CD14-positive monocyte (primary cell): Measurements from ENCODE around the gene TIMP2. TPM values are rescaled to one million over a fixed set of nuclear protein-coding genes. Genes with fewer than 3 reads are reported as not detected.

Experiments used
- DNase-seq, 3 donors: peaks; one replicate each; pipeline ENCODE4 v3.0.0-alpha.2; 2011 to 2022
- H2AFZ ChIP-seq: 2 replicates; pipeline ENCODE4 v1.6.0; 2012; ENCODE audit warnings: mild to moderate bottlenecking, low read depth, low read length, inconsistent platforms; ENCODE audit not compliant: insufficient read depth, poor library complexity, severe bottlenecking
- H3K27ac ChIP-seq, 2 donors: 1 replicate in 1 of 2; 2 replicates in 1 of 2; pipeline ENCODE4 v1.5.1; 2012 to 2013; ENCODE audit warnings: low read length in 2 of 2, control low read depth in 1 of 2, inconsistent platforms in 1 of 2, low read depth in 1 of 2, mild to moderate bottlenecking in 1 of 2
- H3K27me3 ChIP-seq, 2 donors: one replicate each; pipeline versions ENCODE4 v1.6.0 to v1.6.1; 2011 to 2013; ENCODE audit warnings: low read length in 2 of 2; ENCODE audit not compliant: control insufficient read depth in 2 of 2, insufficient read depth in 2 of 2
- H3K36me3 ChIP-seq, 2 donors: replicated peaks in 1 of 2; 1 replicate in 1 of 2; 2 replicates in 1 of 2; pipeline versions ENCODE4 v1.5.1 to v1.6.1; 2012 to 2013; ENCODE audit warnings: low read length in 2 of 2, control low read depth in 1 of 2, inconsistent platforms in 1 of 2, mild to moderate bottlenecking in 1 of 2; ENCODE audit not compliant: insufficient read depth in 2 of 2, control insufficient read depth in 1 of 2
- H3K4me1 ChIP-seq, 2 donors: 1 replicate in 1 of 2; 2 replicates in 1 of 2; pipeline versions ENCODE4 v1.5.1 to v1.6.1; 2012 to 2013; ENCODE audit warnings: low read length in 2 of 2, control low read depth in 1 of 2, inconsistent platforms in 1 of 2, mild to moderate bottlenecking in 1 of 2, moderate library complexity in 1 of 2; ENCODE audit not compliant: insufficient read depth in 2 of 2, control insufficient read depth in 1 of 2
- H3K4me2 ChIP-seq: replicated peaks from 2 replicates; pipeline ENCODE3; 2012; ENCODE audit warnings: low read length, moderate library complexity, mild to moderate bottlenecking; ENCODE audit not compliant: poor library complexity, severe bottlenecking; ENCODE audit errors: extremely low read depth
- H3K4me3 ChIP-seq, 3 experiments: fragments of 200-600 bp in 1 of 3; sonication (generic) in 1 of 3; replicated peaks in 1 of 3; 1 replicate in 2 of 3; 2 replicates in 1 of 3; pipeline ENCODE4 v1.5.1; 2011 to 2013; ENCODE audit warnings: low read length in 3 of 3, mild to moderate bottlenecking in 3 of 3, control low read depth in 2 of 3, low read depth in 2 of 3, inconsistent platforms in 1 of 3, moderate library complexity in 1 of 3
- H3K79me2 ChIP-seq: 2 replicates; pipeline ENCODE4 v1.6.0; 2012; ENCODE audit warnings: mild to moderate bottlenecking, control low read depth, inconsistent platforms, low read length, moderate library complexity; ENCODE audit not compliant: insufficient read depth
- H3K9ac ChIP-seq: 2 replicates; pipeline ENCODE4 v1.6.0; 2017; ENCODE audit warnings: low read length, mild to moderate bottlenecking; ENCODE audit not compliant: insufficient read depth, poor library complexity, severe bottlenecking
- H3K9me3 ChIP-seq, 2 donors: replicated peaks in 1 of 2; 1 replicate in 1 of 2; 2 replicates in 1 of 2; pipeline versions ENCODE4 v1.5.1 to v1.6.1; 2012 to 2013; ENCODE audit warnings: low read length in 2 of 2, control low read depth in 1 of 2; ENCODE audit not compliant: control insufficient read depth in 1 of 2, insufficient read depth in 1 of 2
- H4K20me1 ChIP-seq: 2 replicates; pipeline ENCODE4 v1.6.0; 2012; ENCODE audit warnings: mild to moderate bottlenecking, low read length, control low read depth, moderate library complexity; ENCODE audit not compliant: insufficient read depth
- H3K27ac Mint-ChIP-seq, 7 donors: one replicate each; pipeline ENCODE4 v1.8.0; 2020; ENCODE audit warnings: mild to moderate bottlenecking in 7 of 7, mixed read lengths in 7 of 7, moderate library complexity in 6 of 7, inconsistent platforms in 2 of 7
- H3K27me3 Mint-ChIP-seq, 3 donors: one replicate each; pipeline ENCODE4 v1.8.0; 2021 to 2022; ENCODE audit warnings: low read depth in 3 of 3, mild to moderate bottlenecking in 3 of 3, mixed read lengths in 3 of 3, moderate library complexity in 3 of 3, inconsistent platforms in 1 of 3
- H3K36me3 Mint-ChIP-seq, 2 donors: one replicate each; pipeline ENCODE4 v1.8.0; 2020; ENCODE audit warnings: mixed read lengths in 2 of 2, inconsistent platforms in 1 of 2, mild to moderate bottlenecking in 1 of 2
- H3K4me1 Mint-ChIP-seq: one replicate; pipeline ENCODE4 v1.8.0; 2020; ENCODE audit warnings: mild to moderate bottlenecking, mixed read lengths
- H3K4me3 Mint-ChIP-seq, 2 donors: one replicate each; pipeline ENCODE4 v1.8.0; 2020; ENCODE audit warnings: mild to moderate bottlenecking in 2 of 2, mixed read lengths in 2 of 2, moderate library complexity in 1 of 2
- H3K9me3 Mint-ChIP-seq, 7 donors: one replicate each; pipeline ENCODE4 v1.8.0; 2020 to 2022; ENCODE audit warnings: mixed read lengths in 7 of 7, mild to moderate bottlenecking in 6 of 7, moderate library complexity in 6 of 7, inconsistent platforms in 2 of 7
- CTCF ChIP-seq: fragments of 200-600 bp; IDR thresholded peaks from one replicate; pipeline ENCODE4 v1.8.0; 2022; ENCODE audit warnings: antibody characterized with exemption, mild to moderate bottlenecking
- WGBS: methylation state at CpG from one replicate; pipeline ENCODE4 v1.1.5; 2013; ENCODE audit warnings: missing lambda C conversion rate; ENCODE audit not compliant: insufficient coverage; 5-methylcytosine and 5-hydroxymethylcytosine counted together
- intact Hi-C, 2 donors: fragments of 100-400 bp; cut with micrococcal nuclease; formaldehyde crosslinking; loops; one replicate each; pipeline versions ENCODE4 v1.15.0 to v1.15.1; 2023
- polyA plus RNA-seq, 3 donors: library from polyadenylated mRNA; depleted of rRNA in 1 of 3; unstranded in 2 of 3; stranded (reverse) in 1 of 3; fragments of 300-500 nt in 2 of 3; fragments of >200 nt in 1 of 3; fragmentation: Illumina TruSeq in 2 of 3; gene quantifications; 1 replicate in 2 of 3; 2 replicates in 1 of 3; pipeline ENCODE4 v1.2.3, GENCODE V29; 2012 to 2021

TIMP2 gene
- polyA plus RNA-seq, 3 donors: 4.5 to 101 (median 6.4) TPM

DNA sequence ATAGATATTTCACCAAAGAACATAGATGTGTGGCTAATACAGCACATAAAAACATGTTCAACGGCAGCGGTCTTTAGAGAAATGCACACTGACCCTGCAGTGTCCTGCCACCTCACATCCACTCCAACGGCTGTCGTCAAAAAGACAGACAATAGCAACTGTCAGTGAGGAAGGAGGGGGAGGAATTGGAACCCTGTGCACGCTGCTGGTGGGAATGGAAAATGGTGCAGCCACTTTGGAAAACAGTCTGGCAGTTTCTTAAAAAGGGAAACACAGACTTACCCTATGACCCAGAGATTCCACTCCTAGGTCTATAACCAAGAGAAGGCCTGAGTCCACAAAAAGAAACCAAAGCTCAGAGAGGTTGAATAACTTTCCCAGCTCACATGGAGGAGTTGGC lies 29.9 kb downstream of the TIMP2 start:
- Histone ChIP-seq H2AFZ (no peak overlapping the region), H3K4me3 (no peak overlapping the region), H3K9me3 (no peaks in the 10 kb centered on the region), H3K27me3 (no peaks in the 10 kb centered on the region), H3K79me2 (peaks cover 92% of the 10 kb centered on the region), H3K4me1 (peaks cover 39 to 41% of the 10 kb centered on the region in 2 donors), H3K36me3 (peaks cover 23 to 52% of the 10 kb centered on the region in 2 donors), H3K4me2 (no peak overlapping the region), H4K20me1 (peaks cover 87% of the 10 kb centered on the region), H3K9ac (no peak overlapping the region), H3K27ac (peak overlapping the region; percentile 45 to 70)
- TF ChIP-seq CTCF: no peak
- peaks cover 49 to 61% of the 10 kb centered on the region in 2 donors for H3K36me3 Mint-ChIP-seq
- peaks cover 0 to 2% (median 0%) of the 10 kb centered on the region in 3 donors for H3K27me3 Mint-ChIP-seq
- no peak overlapping the region for H3K4me3 Mint-ChIP-seq
- no CpG with 5 or more reads among the region's 5 CpGs for WGBS
- H3K9me3 Mint-ChIP-seq: peaks cover 0 to 3% (median 0%) of the 10 kb centered on the region in 7 donors
- H3K4me1 Mint-ChIP-seq: peaks cover 66% of the 10 kb centered on the region
- H3K27ac Mint-ChIP-seq: peak overlapping the region; percentile 4 to 86 (median 74)
- no peak for DNase-seq
- intact Hi-C loops: no loop called here

DNA sequence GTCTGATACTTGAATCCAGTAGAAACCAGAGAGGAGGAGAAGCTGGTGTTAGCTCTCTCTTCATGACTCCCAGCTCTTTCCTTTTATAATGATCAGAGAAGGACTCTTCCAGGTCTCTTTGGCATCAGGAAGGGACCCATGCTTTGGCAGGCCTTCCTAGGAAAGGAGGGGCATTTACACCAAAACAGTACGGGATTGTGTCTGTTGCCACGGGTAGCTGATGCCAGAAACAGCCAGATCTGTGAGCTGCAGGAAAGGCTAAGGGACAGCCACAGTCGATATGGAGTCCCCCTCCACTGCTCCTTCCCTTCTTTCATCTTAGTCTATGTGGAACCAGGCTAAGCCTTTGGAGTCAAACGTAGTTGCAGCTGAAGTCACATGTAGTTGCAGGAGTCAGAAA lies 31.5 kb downstream of the TIMP2 start:
- H3K4me1 Mint-ChIP-seq: peaks cover 81% of the 10 kb centered on the region
- H3K36me3 ChIP-seq: peaks cover 12 to 41% of the 10 kb centered on the region in 2 donors
- H3K36me3 Mint-ChIP-seq: peaks cover 56 to 58% of the 10 kb centered on the region in 2 donors
- WGBS: 50% methylated on average over 2 of the region's 4 CpGs
- H3K4me3 Mint-ChIP-seq: no peak overlapping the region
- H3K79me2 ChIP-seq: peaks cover 88% of the 10 kb centered on the region
- H3K9me3 ChIP-seq: no peaks in the 10 kb centered on the region
- no peaks in the 10 kb centered on the region for H3K27me3 ChIP-seq
- H3K4me2 ChIP-seq: no peak overlapping the region
- intact Hi-C loops: no loop called here
- H2AFZ ChIP-seq: no peak overlapping the region
- peaks cover 78% of the 10 kb centered on the region for H4K20me1 ChIP-seq
- peaks cover 0 to 3% (median 0%) of the 10 kb centered on the region in 7 donors for H3K9me3 Mint-ChIP-seq
- no peak for DNase-seq
- peaks cover 56 to 57% of the 10 kb centered on the region in 2 donors for H3K4me1 ChIP-seq
- no peak overlapping the region for H3K9ac ChIP-seq
- peaks cover 0 to 2% (median 0%) of the 10 kb centered on the region in 3 donors for H3K27me3 Mint-ChIP-seq
- no peak for TF ChIP-seq CTCF
- H3K27ac ChIP-seq: peak overlapping the region in 1 of 2 donors; percentile 64
- peak overlapping the region; percentile 45 to 98 (median 76) for H3K27ac Mint-ChIP-seq
- no peak overlapping the region for H3K4me3 ChIP-seq
